NCI-H1436 treated with DMSO at 0.1 percent for 48 hours (cell line): ENCODE data around the gene MXRA7.
A peak's percentile ranks its signal among the peaks of the same experiment; 100 is the strongest.

ENCODE experiments used
- DNase-seq: peaks from one replicate; lab custom pipeline; 2025; lab: John Stamatoyannopoulos, UW

Gene MXRA7

GRCh38 chr17:76696763-76697701 lies 13.7 kb downstream of the MXRA7 start:
- no peak for DNase-seq

- DNase-seq, result no peak
Measured at GRCh38 chr17:76695059-76695831, 15.5 kb downstream of the MXRA7 start.

- no peak for DNase-seq
Measured at GRCh38 chr17:76691379-76692191, 19.2 kb downstream of the MXRA7 start.

- DNase-seq, result no peak
Measured at GRCh38 chr17:76690596-76691280, 20.0 kb downstream of the MXRA7 start.

GRCh38 chr17:76689859-76690258 lies 20.9 kb downstream of the MXRA7 start:
- no peak for DNase-seq

- no peak for DNase-seq
Measured at GRCh38 chr17:76688165-76688622, 22.6 kb downstream of the MXRA7 start.

GRCh38 chr17:76687298-76688164 lies 23.2 kb downstream of the MXRA7 start:
- no peak for DNase-seq

GRCh38 chr17:76686538-76687297 lies 24.0 kb downstream of the MXRA7 start:
- no peak for DNase-seq

- DNase-seq, result no peak
Measured at GRCh38 chr17:76685846-76686245, 24.9 kb downstream of the MXRA7 start.

GRCh38 chr17:76685366-76685765 lies 25.4 kb downstream of the MXRA7 start:
- no peak for DNase-seq

- DNase-seq, result no peak
Measured at GRCh38 chr17:76684756-76685155, 26.0 kb downstream of the MXRA7 start.

- DNase-seq, result no peak
Measured at GRCh38 chr17:76683921-76684745, 26.6 kb downstream of the MXRA7 start.

GRCh38 chr17:76683011-76683755 lies 27.6 kb downstream of the MXRA7 start:
- no peak for DNase-seq

GRCh38 chr17:76682296-76682695 lies 28.5 kb downstream of the MXRA7 start:
- DNase-seq, result no peak

- DNase-seq, result peak; percentile 29
Measured at GRCh38 chr17:76681222-76682137, 29.3 kb downstream of the MXRA7 start.

- DNase-seq, result no peak
Measured at GRCh38 chr17:76679239-76679638, 31.5 kb downstream of the MXRA7 start.

GRCh38 chr17:76678330-76678729 lies 32.4 kb downstream of the MXRA7 start:
- no peak for DNase-seq
